Natural killer cell treated with Interleukin-12 subunit alpha and Interleukin-12 subunit beta and Interleukin-15 and Interleukin-18, amount 100 ng/mL, for 72 hours (primary cell): Measurements from ENCODE around the gene XKR7. TPM values are rescaled to one million over a fixed set of nuclear protein-coding genes. Genes with fewer than 3 reads are reported as not detected.
A peak's percentile ranks its signal among the peaks of the same experiment; 100 is the strongest.

Experiments
- ATAC-seq, 2 donors: fragments of 150-1000 bp; cut with Tn5 transposase in 1 of 2; sonication (Bioruptor Pico), chemical (Tn5 transposase) in 1 of 2; 2 replicates each; pipeline ENCODE4 v1.10.0; 2021
- DNase-seq: peaks from one replicate; pipeline ENCODE4 v3.0.0; 2022; ENCODE audit warnings: low spot score
- H3K27ac Mint-ChIP-seq, 2 donors: 1 replicate in 1 of 2; 2 replicates in 1 of 2; pipeline ENCODE4 v1.8.0; 2022; ENCODE audit warnings: mixed read lengths in 2 of 2, mild to moderate bottlenecking in 1 of 2, moderate library complexity in 1 of 2
- H3K27me3 Mint-ChIP-seq, 2 donors: 1 replicate in 1 of 2; 2 replicates in 1 of 2; pipeline ENCODE4 v1.8.0; 2022; ENCODE audit warnings: mixed read lengths in 2 of 2
- H3K36me3 Mint-ChIP-seq: one replicate; pipeline ENCODE4 v1.8.0; 2022; ENCODE audit warnings: mixed read lengths
- H3K4me1 Mint-ChIP-seq, 2 donors: 1 replicate in 1 of 2; 2 replicates in 1 of 2; pipeline ENCODE4 v1.8.0; 2022; ENCODE audit warnings: low read depth in 2 of 2, mixed read lengths in 2 of 2, mild to moderate bottlenecking in 1 of 2
- H3K4me3 Mint-ChIP-seq: one replicate; pipeline ENCODE4 v1.8.0; 2022; ENCODE audit warnings: mixed read lengths
- H3K9me3 Mint-ChIP-seq: 2 replicates; pipeline ENCODE4 v1.8.0; 2022; ENCODE audit warnings: mixed read lengths
- total RNA-seq, 2 donors: library from RNA; stranded (reverse); gene quantifications; one replicate each; pipeline ENCODE4 v1.2.3, GENCODE V29; 2022

The XKR7 gene
- total RNA-seq, 2 donors from 2014 or later = 0.05 TPM; not detected in 1

DNA sequence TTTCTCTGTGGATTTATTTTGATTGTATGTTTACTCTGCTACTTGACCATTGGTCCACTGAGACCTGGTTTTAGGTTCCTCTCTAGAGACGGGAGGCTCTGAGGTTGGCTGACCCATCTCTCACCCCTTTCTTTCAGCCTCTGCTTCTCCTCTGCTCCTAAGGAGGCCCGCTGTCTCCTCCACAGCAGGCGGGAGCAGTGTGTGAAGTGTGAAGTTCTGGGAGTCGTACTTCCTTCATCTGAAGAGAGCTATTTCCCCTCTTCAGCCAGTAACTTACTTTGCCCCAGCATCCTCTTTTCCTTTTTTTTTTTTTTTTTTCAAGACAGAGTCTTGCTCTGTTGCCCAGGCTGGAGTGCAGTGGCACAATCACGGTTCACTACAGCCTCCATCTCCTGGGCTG lies 37.2 kb upstream of the XKR7 start:
- Mint-ChIP-seq H3K27ac (no peak overlapping the region), H3K27me3 (peaks cover 9 to 15% of the 10 kb centered on the region in 2 donors), H3K4me1 (no peaks in the 10 kb centered on the region), H3K36me3 (no peaks in the 10 kb centered on the region), H3K4me3 (no peak overlapping the region), H3K9me3 (no peaks in the 10 kb centered on the region)
- ATAC-seq = no peak
- no peak for DNase-seq

DNA sequence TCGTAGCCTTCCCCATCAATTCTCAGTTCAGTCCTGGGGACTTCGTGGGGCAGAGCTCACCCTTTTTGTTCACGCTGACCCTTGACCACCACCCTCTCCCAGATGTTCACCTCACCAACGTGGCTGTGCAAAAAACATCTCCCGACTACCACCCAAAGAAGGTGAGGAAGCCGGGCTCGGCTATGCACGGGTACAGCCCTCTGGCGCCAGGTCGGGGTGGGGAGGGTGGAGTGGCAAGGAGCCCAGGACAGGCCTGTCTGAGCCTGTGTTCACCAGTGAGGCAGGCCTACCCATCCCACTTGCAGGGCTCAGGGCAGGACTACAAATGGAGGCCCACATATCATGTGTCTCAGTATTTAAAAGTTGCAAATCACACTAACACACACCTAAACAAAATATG lies 34.3 kb upstream of the XKR7 start:
- peaks cover 3 to 6% of the 10 kb centered on the region in 2 donors for H3K27me3 Mint-ChIP-seq
- H3K4me3 Mint-ChIP-seq = no peak overlapping the region
- DNase-seq (no peak), ATAC-seq (peak in 1 of 2 donors; percentile 59)
- H3K36me3 Mint-ChIP-seq = no peaks in the 10 kb centered on the region
- H3K4me1 Mint-ChIP-seq = no peaks in the 10 kb centered on the region
- H3K27ac Mint-ChIP-seq = no peak overlapping the region
- H3K9me3 Mint-ChIP-seq = no peaks in the 10 kb centered on the region

DNA sequence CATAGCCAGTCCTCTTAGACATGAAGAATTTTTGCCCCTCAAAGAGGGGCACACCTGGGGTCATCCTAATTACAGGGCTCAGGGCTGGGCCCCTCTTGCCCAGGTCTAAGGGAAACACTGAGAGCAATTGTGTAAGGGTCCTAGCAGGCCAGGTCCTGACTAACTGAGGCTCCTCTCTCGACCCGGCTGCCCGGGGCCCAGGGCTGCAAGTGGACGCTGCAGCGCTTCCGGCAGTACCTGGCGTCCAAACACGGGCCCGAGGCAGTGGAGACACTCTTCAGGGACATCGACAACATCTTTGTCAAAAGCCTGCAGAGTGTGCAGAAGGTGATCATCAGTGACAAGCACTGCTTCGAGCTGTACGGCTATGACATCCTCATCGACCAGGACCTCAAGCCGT lies 33.5 kb upstream of the XKR7 start:
- H3K4me1 Mint-ChIP-seq = no peaks in the 10 kb centered on the region
- no peak overlapping the region for H3K27ac Mint-ChIP-seq
- no peak overlapping the region for H3K4me3 Mint-ChIP-seq
- peak in 1 of 2 donors; percentile 27 for ATAC-seq
- peaks cover 0 to 3% of the 10 kb centered on the region in 2 donors for H3K27me3 Mint-ChIP-seq
- no peak for DNase-seq
- no peaks in the 10 kb centered on the region for H3K9me3 Mint-ChIP-seq
- no peaks in the 10 kb centered on the region for H3K36me3 Mint-ChIP-seq

DNA sequence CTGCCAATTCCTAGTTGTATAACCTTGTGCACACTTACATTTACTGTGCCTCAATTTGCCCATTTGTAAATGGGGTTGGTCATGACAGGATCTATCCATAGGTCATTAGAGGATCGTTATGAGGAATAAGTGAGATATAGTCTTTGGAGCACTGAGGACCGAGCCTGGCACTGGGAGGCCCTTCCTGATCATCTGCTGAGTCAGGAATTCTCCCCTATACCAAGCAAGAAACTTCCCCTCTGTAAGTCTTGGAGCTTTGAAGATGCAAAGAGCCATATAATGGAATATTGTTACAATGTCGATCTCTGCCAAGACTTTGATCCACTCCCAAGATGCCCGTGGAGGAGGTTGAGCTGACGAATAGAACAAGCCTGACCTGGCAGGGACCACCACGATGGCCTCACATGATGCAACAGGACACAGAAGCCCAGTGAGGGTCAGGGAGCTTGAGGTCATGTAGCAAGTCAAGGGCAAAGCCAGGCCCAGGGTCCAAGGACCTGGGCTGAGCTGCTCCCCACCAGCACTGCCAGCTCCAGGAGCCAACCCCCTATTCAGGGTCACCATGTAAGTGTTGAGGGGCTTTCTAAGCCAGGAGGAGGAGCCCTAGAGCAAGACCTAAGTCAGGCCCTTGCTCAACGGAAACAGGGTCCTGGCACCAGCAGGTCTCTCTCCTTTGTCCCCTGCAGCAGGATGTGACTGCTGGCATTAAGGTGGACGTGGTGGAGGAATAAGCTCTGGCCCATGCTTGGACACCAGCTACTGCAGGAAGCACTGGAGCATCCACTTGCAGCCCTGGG lies 32.8 kb upstream of the XKR7 start:
- no peak for DNase-seq
- ATAC-seq = no peak
- H3K9me3 Mint-ChIP-seq = no peaks in the 10 kb centered on the region
- H3K4me1 Mint-ChIP-seq = no peaks in the 10 kb centered on the region
- peaks cover 0 to 3% of the 10 kb centered on the region in 2 donors for H3K27me3 Mint-ChIP-seq
- no peak overlapping the region for H3K4me3 Mint-ChIP-seq
- no peak overlapping the region for H3K27ac Mint-ChIP-seq
- no peaks in the 10 kb centered on the region for H3K36me3 Mint-ChIP-seq

DNA sequence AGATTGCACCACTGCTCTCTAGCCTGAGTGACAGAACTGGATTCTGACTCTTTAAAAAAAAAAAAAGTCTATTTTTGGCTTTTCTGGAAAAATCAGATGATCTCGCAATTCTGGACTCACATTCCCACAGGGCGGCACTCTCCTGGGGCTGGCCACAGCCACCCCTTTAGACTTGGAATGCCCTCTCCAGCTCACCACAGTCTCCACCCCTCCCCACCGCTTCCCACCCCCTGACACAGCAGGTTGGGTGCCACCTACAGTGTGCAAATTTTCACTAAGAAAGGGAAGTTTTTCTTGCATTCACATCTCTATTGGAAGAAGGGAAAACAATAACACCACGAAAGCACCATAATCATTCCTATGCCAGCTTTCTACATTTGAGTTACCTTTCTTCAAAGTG lies 31.5 kb upstream of the XKR7 start:
- Mint-ChIP-seq H3K27ac (no peak overlapping the region), H3K27me3 (no peaks in the 10 kb centered on the region), H3K4me1 (no peaks in the 10 kb centered on the region), H3K9me3 (no peaks in the 10 kb centered on the region), H3K4me3 (no peak overlapping the region), H3K36me3 (no peaks in the 10 kb centered on the region)
- no peak for ATAC-seq
- no peak for DNase-seq

DNA sequence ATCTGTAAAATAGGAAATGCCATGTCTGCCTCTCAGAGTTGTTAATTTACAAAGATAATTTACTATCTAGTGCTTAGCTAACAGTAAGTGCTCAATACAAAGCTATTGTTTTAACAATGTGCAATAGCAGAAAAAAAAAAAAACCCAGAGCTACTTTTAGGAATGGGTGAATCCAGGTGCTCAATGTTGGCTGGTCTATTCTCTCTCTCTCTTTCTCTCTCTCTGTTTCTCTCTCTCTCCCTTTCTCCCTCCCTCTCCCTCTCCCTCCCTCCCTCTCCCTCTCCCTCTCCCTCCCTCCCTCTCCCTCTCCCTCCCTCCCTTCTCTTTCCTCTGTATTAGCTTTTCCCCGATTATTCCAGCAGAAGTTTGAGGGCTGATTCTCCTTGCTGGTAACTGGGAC lies 30.1 kb upstream of the XKR7 start:
- Mint-ChIP-seq H3K4me1 (no peaks in the 10 kb centered on the region), H3K9me3 (no peaks in the 10 kb centered on the region), H3K27me3 (no peaks in the 10 kb centered on the region), H3K4me3 (no peak overlapping the region), H3K27ac (no peak overlapping the region), H3K36me3 (no peaks in the 10 kb centered on the region)
- no peak for ATAC-seq
- no peak for DNase-seq

DNA sequence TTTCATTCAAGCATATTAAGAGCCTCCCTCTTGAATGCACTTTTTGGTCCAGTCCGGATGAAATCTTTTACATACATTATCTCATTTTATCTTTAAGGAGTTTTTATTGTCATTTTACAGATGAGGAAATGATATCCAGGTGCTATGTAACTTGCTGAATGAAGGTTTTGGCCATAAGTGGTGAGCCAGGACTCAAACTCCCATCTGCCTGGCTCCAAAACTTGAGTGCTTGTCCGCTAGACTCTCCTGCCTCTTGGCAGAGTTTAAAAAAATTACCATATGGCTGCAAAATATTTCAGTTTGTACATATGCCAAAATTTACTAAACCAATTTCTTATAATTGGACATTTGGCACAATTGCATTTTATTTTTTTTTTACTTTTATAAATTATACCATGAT lies 28.3 kb upstream of the XKR7 start:
- no peak overlapping the region for H3K4me3 Mint-ChIP-seq
- H3K27me3 Mint-ChIP-seq = no peaks in the 10 kb centered on the region
- no peaks in the 10 kb centered on the region for H3K9me3 Mint-ChIP-seq
- peaks cover 4% of the 10 kb centered on the region for H3K36me3 Mint-ChIP-seq
- DNase-seq (no peak), ATAC-seq (no peak)
- no peak overlapping the region for H3K27ac Mint-ChIP-seq
- no peaks in the 10 kb centered on the region for H3K4me1 Mint-ChIP-seq

DNA sequence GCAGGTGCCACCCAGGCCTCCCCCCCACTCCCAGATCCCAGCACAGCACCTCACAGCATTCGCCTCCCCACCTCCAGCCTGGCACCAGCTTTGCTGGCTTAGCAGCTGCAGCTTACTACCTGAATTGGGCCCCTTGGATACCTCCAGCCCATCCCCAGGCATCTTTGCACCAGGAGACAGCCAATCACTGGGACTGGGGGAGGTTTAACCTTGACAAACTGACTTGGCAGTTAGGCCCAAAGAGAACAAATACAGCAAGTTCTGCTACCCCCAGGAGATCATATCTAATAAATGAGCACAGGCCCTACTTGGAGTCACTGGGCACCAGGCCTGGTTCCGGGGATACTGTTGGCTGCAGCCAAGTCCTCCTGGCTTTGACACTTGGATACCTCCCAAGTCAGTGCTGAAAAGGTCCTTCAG lies 24.9 kb upstream of the XKR7 start:
- no peaks in the 10 kb centered on the region for H3K27me3 Mint-ChIP-seq
- H3K4me3 Mint-ChIP-seq = no peak overlapping the region
- no peak for ATAC-seq
- no peaks in the 10 kb centered on the region for H3K4me1 Mint-ChIP-seq
- DNase-seq = no peak
- H3K36me3 Mint-ChIP-seq = peaks cover 4% of the 10 kb centered on the region
- no peak overlapping the region for H3K27ac Mint-ChIP-seq
- H3K9me3 Mint-ChIP-seq = no peaks in the 10 kb centered on the region

DNA sequence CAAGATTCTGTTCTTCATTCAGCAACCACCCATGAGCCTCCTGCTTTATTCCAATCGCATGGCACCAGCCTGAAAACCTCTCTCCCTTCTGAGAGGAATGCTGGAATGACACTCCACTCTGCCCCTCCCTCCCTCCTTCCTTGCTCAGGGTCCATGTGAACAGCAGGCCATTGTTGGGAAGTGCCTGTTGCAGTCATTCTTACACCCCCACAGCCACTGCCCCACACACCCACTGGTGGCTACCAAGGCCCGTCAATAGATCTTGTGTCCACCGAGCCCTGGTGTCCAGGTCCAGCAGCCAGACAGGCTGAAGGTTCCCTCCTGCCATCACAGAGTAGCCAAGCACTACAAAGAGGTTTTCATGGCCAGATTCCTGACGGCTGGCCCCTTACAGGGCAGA lies 22.6 kb upstream of the XKR7 start:
- Mint-ChIP-seq H3K27ac (no peak overlapping the region), H3K36me3 (peaks cover 11% of the 10 kb centered on the region), H3K27me3 (no peaks in the 10 kb centered on the region), H3K4me1 (peaks cover 13% of the 10 kb centered on the region in 2 donors), H3K9me3 (no peaks in the 10 kb centered on the region), H3K4me3 (no peak overlapping the region)
- DNase-seq = no peak
- no peak for ATAC-seq

DNA sequence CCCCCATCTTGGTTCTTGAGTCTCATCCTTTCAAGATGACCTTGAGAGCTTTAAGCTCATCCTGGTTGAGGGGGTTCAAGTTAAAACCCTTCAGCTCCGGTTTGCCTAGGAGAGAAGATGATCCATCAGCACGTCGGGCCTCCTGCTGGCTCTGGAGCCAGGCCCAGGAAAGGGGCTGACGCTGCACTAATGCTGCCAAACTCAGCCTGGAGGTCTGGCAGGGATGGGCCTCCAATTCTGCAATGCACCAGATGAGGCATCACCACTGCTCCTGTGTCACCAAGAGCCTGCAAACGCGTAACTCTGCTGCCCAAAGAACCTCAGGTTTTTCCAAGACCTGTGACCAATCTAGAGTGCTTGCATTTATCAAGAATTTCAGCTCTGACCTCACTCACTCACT lies 22.2 kb upstream of the XKR7 start:
- Mint-ChIP-seq H3K4me3 (no peak overlapping the region), H3K36me3 (peaks cover 11% of the 10 kb centered on the region), H3K4me1 (peaks cover 17 to 18% of the 10 kb centered on the region in 2 donors), H3K27ac (no peak overlapping the region), H3K9me3 (no peaks in the 10 kb centered on the region), H3K27me3 (no peaks in the 10 kb centered on the region)
- DNase-seq (no peak), ATAC-seq (no peak)

DNA sequence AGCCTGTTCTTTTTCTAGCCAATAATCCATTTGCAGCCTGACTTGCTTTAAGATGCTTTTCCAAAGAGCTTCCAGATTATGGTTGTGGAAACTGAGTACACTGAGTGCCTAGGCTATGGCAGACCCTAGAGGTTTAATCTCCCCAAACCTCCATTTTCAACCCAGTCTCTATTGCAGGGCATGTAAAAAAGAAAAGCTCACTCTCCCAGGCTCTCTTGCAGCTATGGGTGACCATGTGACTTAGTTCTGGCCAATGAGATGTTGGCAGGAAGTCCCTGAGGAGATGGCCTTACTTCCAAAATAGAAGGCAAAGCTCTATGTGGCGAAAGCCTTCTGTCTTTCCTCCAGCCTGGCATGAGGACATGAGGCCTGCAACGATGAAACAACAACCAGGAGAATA lies 19.9 kb upstream of the XKR7 start:
- no peak overlapping the region for H3K27ac Mint-ChIP-seq
- no peak for ATAC-seq
- peaks cover 21% of the 10 kb centered on the region for H3K36me3 Mint-ChIP-seq
- no peaks in the 10 kb centered on the region for H3K9me3 Mint-ChIP-seq
- no peak overlapping the region for H3K4me3 Mint-ChIP-seq
- H3K27me3 Mint-ChIP-seq = no peaks in the 10 kb centered on the region
- H3K4me1 Mint-ChIP-seq = peaks cover 30 to 33% of the 10 kb centered on the region in 2 donors
- no peak for DNase-seq

DNA sequence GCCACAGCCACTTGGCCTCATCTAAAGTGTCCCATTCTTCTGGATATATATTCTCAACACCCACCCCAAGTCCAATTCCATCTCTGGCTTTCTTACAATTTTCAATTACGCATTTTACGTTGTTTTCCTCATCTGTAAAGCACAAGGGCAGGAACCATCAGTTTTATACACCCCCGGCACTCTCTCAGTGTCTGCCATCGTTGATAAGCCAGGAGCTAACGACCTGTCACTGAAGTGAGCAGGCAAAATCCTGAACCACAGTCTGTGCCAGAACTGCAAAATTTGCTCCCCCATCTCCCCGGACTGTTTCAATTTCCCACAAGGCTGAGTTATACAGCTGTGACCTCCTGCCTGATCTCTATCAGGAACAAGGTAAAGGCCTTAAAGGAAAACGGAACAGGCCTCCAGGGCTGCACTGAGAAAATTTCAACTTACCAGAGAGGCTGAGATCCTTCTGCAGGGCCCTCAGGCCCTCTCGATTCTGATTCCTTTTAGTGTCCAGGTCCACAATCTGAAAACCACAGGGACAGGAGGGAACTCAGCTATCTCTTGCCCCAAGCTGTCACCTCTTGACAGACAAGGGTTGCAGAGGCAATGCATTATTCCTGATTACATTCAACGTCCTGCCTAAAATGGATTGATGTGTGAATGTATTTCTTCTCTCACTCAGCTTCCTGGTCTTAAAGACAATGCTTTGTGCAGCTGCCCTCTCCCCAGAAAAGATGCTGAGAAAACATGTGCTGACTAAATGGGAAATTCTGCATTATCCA lies 17.9 kb upstream of the XKR7 start:
- Mint-ChIP-seq H3K27me3 (peaks cover 6 to 10% of the 10 kb centered on the region in 2 donors), H3K4me3 (peak overlapping the region; percentile 98), H3K9me3 (no peaks in the 10 kb centered on the region), H3K4me1 (peaks cover 30 to 33% of the 10 kb centered on the region in 2 donors), H3K27ac (no peak overlapping the region), H3K36me3 (peaks cover 16% of the 10 kb centered on the region)
- ATAC-seq (no peak), DNase-seq (no peak)

DNA sequence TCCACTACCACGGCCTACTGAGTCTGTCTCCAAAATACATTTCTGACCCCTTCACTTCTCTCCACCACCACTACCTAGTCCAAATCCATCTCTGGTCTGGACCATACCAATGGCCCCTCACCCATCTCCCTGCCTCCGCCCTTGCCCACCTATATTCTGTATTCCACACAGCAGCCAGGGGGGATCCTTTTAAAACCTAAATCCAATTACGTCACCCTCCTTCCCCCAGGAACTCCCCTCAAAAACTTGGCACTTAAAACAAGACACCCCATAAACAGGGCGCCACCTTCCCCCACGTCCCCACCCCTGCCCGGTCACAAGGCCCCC lies 16.8 kb upstream of the XKR7 start:
- Mint-ChIP-seq H3K36me3 (peaks cover 16% of the 10 kb centered on the region), H3K27me3 (peaks cover 13 to 20% of the 10 kb centered on the region in 2 donors), H3K4me1 (peaks cover 30 to 33% of the 10 kb centered on the region in 2 donors), H3K9me3 (no peaks in the 10 kb centered on the region), H3K4me3 (peak overlapping the region; percentile 98), H3K27ac (peak overlapping the region; percentile 86 to 91)
- DNase-seq = no peak
- no peak for ATAC-seq
